NCI-H2227 treated with DMSO at 0.1 percent for 48 hours (cell line): Measurements from ENCODE around the gene PDPK1.

ENCODE experiments used
- DNase-seq: peaks from one replicate; lab custom pipeline; 2025; lab: John Stamatoyannopoulos, UW

The PDPK1 gene

GRCh38 chr16:2507052-2507659 lies 30.7 kb upstream of the PDPK1 start:
- DNase-seq = no peak

- no peak for DNase-seq
These were observed 30.2 kb upstream of the PDPK1 start for GRCh38 chr16:2507665-2508064.

GRCh38 chr16:2508722-2509400 lies 29.0 kb upstream of the PDPK1 start:
- no peak for DNase-seq

- peak; percentile 59 for DNase-seq
These were observed 26.6 kb upstream of the PDPK1 start for GRCh38 chr16:2511128-2511800.

GRCh38 chr16:2511996-2512734 lies 25.7 kb upstream of the PDPK1 start:
- no peak for DNase-seq

GRCh38 chr16:2512735-2513404 lies 25.0 kb upstream of the PDPK1 start:
- no peak for DNase-seq

- peak; percentile 91 for DNase-seq
These were observed 24.2 kb upstream of the PDPK1 start, which contains the start of gene ATP6V0C for GRCh38 chr16:2513405-2514332. ATP6V0C (plus strand) TSS chr16:2513952; CDS start chr16:2514104, 152 bp downstream.

GRCh38 chr16:2514333-2515179 lies 23.3 kb upstream of the PDPK1 start:
- no peak for DNase-seq

GRCh38 chr16:2515180-2515851 lies 22.5 kb upstream of the PDPK1 start:
- no peak for DNase-seq

- no peak for DNase-seq
These were observed 21.2 kb upstream of the PDPK1 start for GRCh38 chr16:2516391-2517240.

- no peak for DNase-seq
These were observed 19.7 kb upstream of the PDPK1 start for GRCh38 chr16:2517954-2518605.

GRCh38 chr16:2518823-2519710 lies 18.8 kb upstream of the PDPK1 start:
- DNase-seq = no peak

- DNase-seq = no peak
These were observed 18.1 kb upstream of the PDPK1 start for GRCh38 chr16:2519711-2520080.

- DNase-seq = peak; percentile 82
These were observed 17.6 kb upstream of the PDPK1 start, which contains the start of gene AMDHD2 for GRCh38 chr16:2520097-2520783. AMDHD2 (plus strand) TSS chr16:2520371; CDS start chr16:2520459, 88 bp downstream.

GRCh38 chr16:2520784-2521531 lies 16.9 kb upstream of the PDPK1 start:
- no peak for DNase-seq
